ENCODE data around the gene DGKI.

DNA sequence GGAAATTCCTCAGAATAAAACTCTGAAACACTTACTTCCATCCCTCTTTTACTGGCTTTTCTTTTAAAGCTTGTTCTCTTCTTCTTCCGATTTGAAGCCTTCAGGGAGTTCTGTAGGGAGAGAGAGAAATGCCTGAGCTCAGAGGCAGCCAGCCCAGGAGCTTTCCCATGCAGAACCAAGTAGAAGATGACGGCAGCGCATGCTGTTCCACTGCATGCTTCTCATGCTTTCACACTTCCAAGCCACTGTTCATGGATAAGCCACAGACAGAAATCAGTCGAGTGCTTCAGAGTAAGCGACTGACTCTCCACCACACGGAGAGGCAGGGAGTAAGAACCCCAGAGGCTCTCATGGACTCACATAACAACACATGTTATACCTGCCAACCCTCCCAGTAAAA lies 237.3 kb downstream of the DGKI start:
- TF ChIP-seq, protein P1, sequence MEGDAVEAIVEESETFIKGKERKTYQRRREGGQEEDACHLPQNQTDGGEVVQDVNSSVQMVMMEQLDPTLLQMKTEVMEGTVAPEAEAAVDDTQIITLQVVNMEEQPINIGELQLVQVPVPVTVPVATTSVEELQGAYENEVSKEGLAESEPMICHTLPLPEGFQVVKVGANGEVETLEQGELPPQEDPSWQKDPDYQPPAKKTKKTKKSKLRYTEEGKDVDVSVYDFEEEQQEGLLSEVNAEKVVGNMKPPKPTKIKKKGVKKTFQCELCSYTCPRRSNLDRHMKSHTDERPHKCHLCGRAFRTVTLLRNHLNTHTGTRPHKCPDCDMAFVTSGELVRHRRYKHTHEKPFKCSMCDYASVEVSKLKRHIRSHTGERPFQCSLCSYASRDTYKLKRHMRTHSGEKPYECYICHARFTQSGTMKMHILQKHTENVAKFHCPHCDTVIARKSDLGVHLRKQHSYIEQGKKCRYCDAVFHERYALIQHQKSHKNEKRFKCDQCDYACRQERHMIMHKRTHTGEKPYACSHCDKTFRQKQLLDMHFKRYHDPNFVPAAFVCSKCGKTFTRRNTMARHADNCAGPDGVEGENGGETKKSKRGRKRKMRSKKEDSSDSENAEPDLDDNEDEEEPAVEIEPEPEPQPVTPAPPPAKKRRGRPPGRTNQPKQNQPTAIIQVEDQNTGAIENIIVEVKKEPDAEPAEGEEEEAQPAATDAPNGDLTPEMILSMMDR (conservative IDR thresholded peaks at IDR 0.05; ENCODE audit: low read depth, low read length) = no peak
- no peak for TF ChIP-seq EZH2 (IDR thresholded peaks at IDR 0.05; ENCODE audit: borderline replicate concordance, low read depth, low read length, poor library complexity, severe bottlenecking)
